Esophagus mucosa (tissue), 1 donor: ENCODE measurements around the gene BGN. TPM values are rescaled to one million over a fixed set of nuclear protein-coding genes. Genes with fewer than 3 reads are reported as not detected.

Experiments
- ATAC-seq: fragments of 200-7000 bp; cut with Tn5 transposase; one replicate; pipeline ENCODE4 v1.9.1; 2020
- total RNA-seq: library from RNA; stranded (reverse); gene quantifications from one replicate; pipeline ENCODE4 v1.2.4, GENCODE V29; 2023
- donor health status: DM: yes; HTN: yes; CAD: no.

BGN gene
- 29.3 TPM for total RNA-seq

DNA sequence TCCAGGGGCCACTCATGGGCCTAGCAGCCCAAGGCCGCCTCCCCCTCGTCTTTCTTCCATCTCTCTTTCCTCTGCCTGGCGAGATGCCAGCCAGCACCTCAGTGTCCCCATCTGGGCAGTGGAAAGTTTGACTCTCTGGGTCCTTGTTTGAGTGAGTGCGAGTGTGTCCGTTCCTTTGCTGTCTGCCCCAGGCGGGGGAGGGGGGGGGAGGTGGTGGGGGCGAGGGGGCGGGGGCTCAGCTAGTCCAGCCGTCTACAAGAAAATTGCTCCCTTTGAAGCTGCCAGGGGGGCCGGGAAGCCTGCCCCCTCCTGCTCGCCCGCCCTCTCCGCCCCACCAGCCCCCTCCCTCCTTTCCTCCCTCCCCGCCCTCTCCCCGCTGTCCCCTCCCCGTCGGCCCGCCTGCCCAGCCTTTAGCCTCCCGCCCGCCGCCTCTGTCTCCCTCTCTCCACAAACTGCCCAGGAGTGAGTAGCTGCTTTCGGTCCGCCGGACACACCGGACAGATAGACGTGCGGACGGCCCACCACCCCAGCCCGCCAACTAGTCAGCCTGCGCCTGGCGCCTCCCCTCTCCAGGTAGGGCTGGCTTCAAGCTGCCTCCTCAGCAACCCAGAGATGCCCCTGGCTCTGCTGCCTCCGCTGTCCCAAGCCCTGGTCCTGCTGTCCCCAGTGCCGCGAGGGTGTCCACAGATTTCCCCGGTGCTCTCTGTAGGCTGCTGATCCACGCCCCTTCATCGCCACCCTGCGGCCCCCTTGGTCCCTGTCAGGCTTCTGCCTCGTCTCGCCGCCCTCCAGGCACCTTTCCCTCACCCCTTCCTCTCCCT is at the start of gene BGN:
Gene BGN (plus strand): TSS at position 440 of the 821 bp plus-strand sequence. CDS start 9,652 bp downstream, outside the sequence.
- peak; percentile 2 for ATAC-seq

DNA sequence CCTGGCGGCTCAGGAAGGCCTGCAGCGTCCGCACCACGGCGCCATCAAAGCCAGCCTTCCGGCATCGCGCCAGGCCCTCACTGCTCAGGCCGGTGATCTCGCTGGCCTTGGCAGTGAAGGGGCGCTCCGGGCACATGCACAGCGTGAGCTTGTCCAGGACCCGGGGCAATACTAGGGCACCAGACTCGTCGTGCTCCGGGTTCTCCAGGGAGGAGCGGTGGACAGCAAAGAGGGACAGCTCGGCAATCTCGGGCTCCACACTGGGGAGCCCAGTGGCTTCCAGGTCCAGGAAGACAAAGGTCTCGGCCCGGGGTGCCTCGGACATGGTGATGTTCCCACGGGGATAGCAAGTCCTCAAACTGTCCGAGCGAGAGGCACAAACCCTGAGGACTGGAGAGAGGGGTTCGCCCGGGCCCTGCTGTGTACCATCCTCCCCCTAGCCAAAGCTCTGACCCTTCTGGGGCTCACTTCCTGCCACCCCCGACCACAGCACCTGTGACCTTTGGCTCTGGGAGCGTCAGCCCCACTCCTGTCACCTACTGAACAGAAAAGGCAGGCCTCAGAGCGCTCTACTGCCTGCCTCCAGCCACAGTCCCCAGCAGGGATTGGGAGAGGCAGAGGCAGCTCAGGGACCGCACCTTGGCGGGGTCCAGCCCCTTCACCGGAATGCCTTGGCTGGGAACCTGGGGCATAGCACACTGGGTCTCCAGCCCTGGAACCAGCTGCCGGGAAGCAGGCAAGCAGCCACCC is 49.5 kb upstream of the BGN start:
- ATAC-seq: no peak

DNA sequence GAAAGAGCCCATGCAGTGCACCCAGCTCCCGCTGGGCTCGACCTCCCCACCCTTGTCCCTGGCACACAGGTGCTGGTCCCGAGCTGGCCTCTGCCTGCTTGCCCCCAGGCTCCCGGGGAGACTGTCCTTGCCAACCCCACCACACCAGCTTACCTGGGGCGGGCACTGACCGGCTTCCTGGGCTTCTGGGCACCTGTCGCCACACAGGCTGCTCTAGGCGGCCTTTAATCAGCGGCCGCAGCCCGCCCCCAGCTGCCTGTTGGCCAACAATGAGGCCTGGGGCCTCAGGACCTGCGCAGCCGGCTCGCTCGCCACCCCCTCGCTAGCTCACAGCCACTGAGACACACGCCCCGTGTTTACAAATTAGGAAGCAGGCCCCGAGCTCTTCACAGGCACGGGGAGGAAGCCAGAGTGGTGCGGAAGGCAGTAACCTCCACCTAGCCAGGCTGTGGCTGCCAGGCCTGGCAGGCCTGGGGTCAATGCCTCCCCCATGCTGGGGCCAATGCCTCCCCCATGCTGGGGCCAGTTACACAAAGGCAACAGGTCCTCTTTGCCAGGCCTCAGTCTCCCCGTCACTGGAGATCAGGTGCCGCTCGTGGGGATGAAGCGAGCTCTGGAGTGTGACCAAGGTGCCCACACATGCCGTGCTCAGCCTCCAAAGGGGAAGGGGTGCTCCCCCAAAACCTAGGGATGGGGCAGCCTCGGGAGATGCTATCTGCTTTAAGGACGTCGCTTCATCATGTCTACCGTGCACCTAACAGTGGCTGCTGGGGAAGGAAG is 48.7 kb upstream of the BGN start, which contains the start of gene TREX2:
Gene TREX2 (minus strand): TSS at position 201 of the 780 bp plus-strand sequence. CDS start 626 bp downstream, outside the sequence.
- peak; percentile 3 for ATAC-seq

GRCh38 chrX:153446636-153446936 is 48.2 kb upstream of the BGN start:
- no peak for ATAC-seq

DNA sequence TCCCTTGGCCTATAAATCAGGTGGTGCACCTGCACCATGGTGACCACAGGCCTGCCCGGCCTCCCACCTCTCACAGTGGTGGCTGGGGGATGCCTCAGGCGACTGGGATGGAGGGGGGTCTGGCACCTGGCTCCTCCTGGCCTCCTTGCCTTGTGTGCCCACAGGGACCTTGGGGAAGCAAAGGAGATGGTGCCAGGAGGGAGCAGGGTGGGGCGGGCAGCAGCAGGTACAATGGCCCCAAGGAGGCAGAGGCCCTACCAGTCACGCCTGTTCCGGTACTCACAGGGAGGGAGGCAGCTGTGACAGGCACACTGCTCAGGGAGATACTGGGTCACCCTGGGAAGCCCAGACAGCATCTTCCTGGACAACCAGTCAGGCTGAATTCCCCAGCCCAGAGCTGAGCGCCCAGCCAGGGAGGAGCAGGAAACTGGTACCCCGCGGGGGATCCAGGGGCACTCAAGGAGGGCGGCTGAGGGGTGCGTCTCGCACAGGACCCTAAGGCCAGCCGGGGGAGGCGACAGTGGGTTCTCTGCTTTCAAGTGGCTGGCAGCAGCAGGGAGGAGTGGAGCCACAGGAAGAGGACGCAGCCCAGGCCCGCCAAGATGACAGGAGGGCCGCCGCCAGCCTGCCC is 47.7 kb upstream of the BGN start:
- peak; percentile 56 for ATAC-seq

DNA sequence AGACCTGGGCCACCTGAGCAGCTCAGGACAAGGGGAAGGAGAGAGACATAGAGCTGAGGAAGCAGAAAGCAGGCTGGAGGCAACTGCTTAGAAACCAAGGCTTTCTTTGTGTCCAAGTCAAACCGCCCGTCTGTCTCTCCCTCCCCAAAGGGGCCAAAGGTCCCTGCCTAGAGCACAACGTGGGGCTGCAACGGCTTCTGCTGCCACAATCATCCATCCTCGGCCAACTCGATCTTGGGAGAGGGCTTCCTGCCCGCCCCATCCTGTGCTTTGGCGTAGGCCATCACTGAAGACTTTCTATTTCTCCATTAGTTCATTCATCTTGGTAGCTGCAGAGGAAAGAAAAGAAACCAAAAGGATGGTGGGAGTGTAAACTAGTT is 47.2 kb upstream of the BGN start:
- ATAC-seq: no peak

- no peak for ATAC-seq
Observed at GRCh38 chrX:153448556-153449367, 46.0 kb upstream of the BGN start.

DNA sequence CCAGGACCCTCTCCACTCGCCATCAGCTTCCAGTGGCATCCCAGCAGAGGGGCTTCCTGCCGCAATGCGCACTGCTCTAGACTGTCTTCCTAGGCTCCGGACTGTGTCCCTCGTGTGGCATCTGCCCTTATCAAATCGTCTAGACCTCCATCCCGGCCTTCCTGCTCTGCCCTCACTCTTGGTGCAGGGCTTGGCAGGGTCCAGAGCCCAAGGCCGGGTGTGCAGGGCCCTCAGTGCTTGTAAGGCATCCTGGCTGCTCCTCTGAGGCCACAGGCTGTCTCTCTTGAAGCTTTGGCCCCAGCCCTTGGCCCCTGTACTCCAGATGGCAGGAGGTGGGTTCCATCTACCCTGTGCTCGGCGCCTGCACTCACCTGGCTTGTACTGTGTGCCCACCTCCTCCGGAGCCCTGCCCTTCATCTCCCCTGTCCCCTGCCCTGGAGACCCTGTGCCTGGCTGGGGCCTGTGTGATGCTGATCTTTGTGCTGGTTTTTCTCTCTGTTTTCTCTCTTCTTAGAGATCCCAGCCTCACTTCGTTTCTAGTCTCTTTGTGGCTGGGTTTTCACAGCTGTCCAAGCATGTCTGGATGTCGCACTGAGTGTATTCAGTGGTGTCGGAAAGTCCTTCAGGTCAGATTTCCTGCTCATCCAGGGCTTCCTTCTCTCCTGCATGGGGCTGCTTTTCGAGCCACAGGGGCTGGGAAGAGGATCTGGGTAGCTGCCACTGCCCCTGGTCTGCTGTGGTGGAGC is 45.2 kb upstream of the BGN start:
- no peak for ATAC-seq

DNA sequence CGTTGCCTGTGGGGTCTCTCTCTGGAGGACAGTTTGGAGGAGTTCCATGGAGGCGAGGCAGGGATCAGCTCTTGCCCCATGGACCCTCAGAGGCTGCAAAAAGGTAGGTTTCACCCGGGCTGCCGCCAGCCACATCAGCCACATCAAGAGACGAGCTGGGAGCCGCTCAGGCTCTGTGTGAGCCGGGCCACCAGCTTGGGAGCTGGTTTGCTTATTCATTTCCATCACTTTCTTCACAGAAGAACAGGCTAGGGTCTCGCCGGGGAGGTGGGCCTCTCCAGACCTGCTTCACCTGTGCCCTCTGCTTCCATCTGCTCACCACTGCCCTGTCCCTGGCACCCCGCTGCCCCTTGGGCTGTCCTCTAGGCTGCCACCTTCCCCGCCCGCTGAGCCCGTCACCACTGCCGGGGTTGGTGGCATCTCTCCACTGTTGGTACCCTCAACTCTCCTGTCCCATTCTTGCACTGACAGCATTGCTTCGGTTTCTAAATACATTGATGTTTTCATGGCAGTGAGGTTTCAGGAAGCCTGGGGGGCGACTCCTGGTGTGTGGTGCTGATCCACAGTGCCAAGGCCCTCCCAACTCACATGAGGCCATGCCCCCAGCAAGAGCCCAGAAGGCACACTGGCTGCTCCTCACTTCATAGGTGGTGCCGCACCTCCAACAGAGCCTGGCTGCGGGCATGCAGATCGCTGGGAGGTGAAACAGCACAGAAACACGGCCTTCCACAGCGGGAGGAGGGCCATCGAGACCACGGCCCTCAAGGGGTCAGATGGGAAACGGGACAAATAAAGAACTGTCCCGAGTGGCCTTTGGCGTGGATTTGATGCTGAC is 44.4 kb upstream of the BGN start:
- ATAC-seq: no peak

DNA sequence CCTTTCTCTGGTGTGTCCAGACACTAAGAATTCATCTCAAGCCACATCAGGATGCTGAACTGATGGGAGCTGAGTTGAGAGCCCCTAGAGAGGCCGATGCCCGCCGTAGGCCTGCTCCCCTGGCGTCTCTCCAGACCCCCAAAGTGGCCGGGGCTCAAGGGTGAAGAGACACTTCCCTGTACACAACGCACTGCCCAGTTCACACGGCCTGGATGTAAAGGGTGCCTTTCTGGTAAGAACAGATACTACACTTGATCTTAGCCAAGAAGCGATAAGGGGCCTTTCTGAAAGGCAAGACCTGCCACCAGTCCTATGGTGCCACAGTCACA is 43.9 kb upstream of the BGN start:
- no peak for ATAC-seq

- ATAC-seq: peak; percentile 11
Observed at GRCh38 chrX:153454901-153455550, 39.8 kb upstream of the BGN start.

DNA sequence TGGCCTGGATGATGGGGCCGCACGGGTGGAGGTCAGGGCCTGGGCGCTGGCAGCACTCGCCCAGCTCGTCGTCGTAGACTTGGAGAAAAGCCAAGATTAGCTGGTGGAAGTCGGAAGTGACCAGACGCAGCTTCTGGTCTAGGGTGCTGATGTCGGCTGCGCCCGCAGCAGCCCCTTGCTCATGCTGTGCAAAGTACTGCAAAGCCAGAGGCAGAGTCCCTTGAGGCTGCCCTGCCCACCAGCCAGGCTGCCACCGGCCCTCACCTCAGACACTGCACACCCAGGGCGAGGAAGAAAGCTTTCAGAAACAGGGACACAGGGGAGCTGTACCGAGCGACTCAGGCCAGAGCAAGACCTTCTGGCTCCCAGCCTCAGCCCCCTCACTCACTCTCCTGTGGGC is 39.2 kb upstream of the BGN start:
- ATAC-seq: no peak

- ATAC-seq: peak; percentile 58
Observed at GRCh38 chrX:153456161-153456560, 38.6 kb upstream of the BGN start.

DNA sequence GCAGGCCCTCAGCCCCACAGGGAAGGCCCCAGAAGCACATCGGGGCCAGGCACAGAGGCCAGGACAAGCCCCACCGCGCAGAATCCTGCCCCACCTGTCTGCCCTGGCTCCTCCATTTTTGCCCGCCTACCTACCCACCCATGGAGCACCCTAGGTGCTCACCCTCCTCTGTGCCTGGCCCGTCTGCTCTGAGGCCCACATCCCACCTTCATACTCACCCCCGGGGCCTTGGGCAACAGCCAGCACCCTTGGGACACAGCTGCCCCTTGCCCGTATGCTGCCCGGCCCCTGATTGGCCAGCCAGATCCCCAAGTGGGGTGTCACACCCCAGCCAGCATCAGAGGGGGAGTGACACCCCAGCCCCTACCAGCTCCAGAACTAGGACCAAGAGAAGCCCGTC is 38.1 kb upstream of the BGN start:
- ATAC-seq: no peak

DNA sequence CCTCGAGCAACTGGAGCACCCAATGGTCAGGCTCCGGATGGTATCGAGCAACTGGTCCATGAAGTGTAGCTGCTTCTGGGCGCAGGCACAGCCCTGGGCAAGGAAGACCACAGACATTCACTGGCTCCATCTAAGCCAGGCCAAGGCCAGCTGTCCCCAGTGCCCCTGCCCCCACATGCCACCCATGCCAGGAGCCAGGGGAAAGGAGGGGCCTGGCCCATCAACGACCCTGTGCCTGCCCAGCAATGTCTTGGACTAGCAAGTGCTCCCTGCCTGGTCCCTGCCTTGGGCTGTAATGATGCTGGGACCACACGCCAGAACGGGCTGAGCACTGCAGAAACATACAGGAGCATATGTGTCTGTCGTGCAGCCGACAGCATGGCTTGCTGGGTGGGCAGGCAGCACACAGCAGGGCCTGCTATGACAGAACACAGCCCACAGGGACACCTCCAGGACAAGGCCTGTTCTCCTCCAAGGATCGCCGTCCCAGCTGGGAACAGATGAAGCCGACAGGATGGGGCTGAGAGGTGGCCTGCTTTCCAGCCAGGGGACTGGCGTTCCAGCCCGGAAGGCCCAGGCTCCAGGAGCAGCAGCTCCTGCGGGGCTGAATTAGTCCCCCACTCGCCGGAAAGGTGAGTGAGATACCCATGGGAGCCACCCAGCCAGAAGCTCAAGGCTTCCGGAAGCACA is 37.5 kb upstream of the BGN start:
- no peak for ATAC-seq

- ATAC-seq: no peak
Observed at GRCh38 chrX:153457827-153458466, 36.8 kb upstream of the BGN start.

DNA sequence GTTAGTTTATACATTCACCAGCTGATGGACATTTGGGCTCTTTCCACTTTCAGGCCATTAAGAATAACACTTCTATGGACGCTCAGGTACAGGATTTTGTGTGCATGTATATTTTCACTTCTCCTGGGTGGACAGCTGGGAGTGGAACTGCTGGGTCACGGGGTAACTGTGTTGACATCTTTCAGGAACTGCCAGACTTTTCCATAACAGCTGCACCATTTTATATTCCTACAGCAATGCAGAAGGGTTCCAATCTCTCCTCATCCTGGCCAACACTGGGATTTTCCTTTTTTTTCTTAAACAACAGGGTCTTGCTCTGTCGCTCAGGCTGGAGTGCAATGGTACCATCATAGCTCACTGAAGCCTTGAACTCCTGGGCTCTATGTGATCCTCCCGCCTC is 36.3 kb upstream of the BGN start:
- ATAC-seq: no peak

DNA sequence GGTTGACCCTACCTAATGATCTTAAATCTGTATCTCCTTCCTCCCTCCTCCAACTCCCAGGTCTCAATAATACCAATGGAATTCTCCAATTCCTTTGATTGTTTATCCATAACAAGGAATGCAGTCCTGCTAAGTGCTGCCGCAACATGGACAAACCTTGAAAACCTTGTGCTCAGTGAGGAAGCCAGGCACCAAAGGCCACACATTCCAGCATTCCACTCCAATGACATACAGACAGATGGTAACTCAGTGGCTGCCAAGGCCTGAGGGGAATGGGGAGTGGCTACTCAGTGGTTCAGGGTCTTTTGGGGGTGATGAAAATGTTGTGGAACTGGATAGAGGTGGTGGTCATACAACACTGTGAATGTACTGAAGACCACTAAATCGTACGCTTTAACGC is 34.8 kb upstream of the BGN start:
- no peak for ATAC-seq

- ATAC-seq: no peak
Observed at GRCh38 chrX:153460826-153461225, 34.0 kb upstream of the BGN start.
